Upper lobe of left lung (tissue), 6 donors: ENCODE results near the gene GLO1. TPM values are rescaled to one million over a fixed set of nuclear protein-coding genes. Genes with fewer than 3 reads are reported as not detected.

ENCODE experiments used
- ATAC-seq, 2 donors: fragments of 200-7000 bp; cut with Tn5 transposase; one replicate each; pipeline ENCODE4 v1.9.1; 2022; ENCODE audit warnings: mild to moderate bottlenecking in 2 of 2, moderate library complexity in 2 of 2; ENCODE audit not compliant: low FRiP score in 2 of 2
- DNase-seq, 2 donors: peaks; one replicate each; pipeline ENCODE4 v3.0.0-alpha.2; 2019 to 2020
- H3K27ac ChIP-seq, 4 donors: fragments of 200-600 bp; sonication (generic); one replicate each; pipeline ENCODE4 v1.5.1; 2016 to 2019
- H3K27me3 ChIP-seq, 4 donors: fragments of 200-600 bp; sonication (generic); one replicate each; pipeline ENCODE4 v1.5.1; 2017 to 2019
- H3K36me3 ChIP-seq, 4 donors: fragments of 200-600 bp; sonication (generic); one replicate each; pipeline ENCODE4 v1.5.1; 2016 to 2019
- H3K4me1 ChIP-seq, 4 donors: fragments of 200-600 bp; sonication (generic); one replicate each; pipeline ENCODE4 v1.5.1; 2018 to 2019
- H3K4me3 ChIP-seq, 4 donors: fragments of 200-600 bp; sonication (generic); one replicate each; pipeline ENCODE4 v1.5.1; 2017 to 2019; ENCODE audit warnings: mild to moderate bottlenecking in 2 of 4, moderate library complexity in 1 of 4
- H3K9me3 ChIP-seq, 4 donors: fragments of 200-600 bp; sonication (generic); one replicate each; pipeline ENCODE4 v1.5.1; 2018 to 2019
- CTCF ChIP-seq, 6 experiments: fragments of 450-650 bp in 4 of 6; fragments of 200-600 bp in 2 of 6; sonication (generic) in 2 of 6; IDR thresholded peaks; one replicate each; pipeline ENCODE4 v1.5.1; 2016 to 2019; ENCODE audit warnings: antibody characterized with exemption in 6 of 6
- EP300 ChIP-seq, 4 donors: sonication (generic); formaldehyde crosslinking; IDR thresholded peaks; one replicate each; pipeline ENCODE4 v1.5.1; 2017; ENCODE audit warnings: antibody characterized with exemption in 4 of 4, control low read depth in 2 of 4
- POLR2A ChIP-seq, 4 donors: fragments of 450-650 bp; IDR thresholded peaks; one replicate each; pipeline ENCODE4 v1.5.1; 2016 to 2017; ENCODE audit warnings: antibody characterized with exemption in 4 of 4, mild to moderate bottlenecking in 2 of 4
- POLR2AphosphoS5 ChIP-seq, 2 donors: sonication (generic); formaldehyde crosslinking; IDR thresholded peaks; one replicate each; pipeline ENCODE4 v1.5.1; 2017; ENCODE audit warnings: antibody characterized with exemption in 2 of 2
- WGBS, 2 donors: methylation state at CpG; one replicate each; pipeline ENCODE4 v1.1.5; 2017 to 2018; 5-methylcytosine and 5-hydroxymethylcytosine counted together
- total RNA-seq, 6 donors: library from RNA; depleted of rRNA in 4 of 6; stranded (reverse); fragments of >200 nt in 4 of 6; gene quantifications; one replicate each; pipeline versions ENCODE4 v1.1.0 to v1.2.1, GENCODE V29; 2016 to 2021
- donor health status: DM: no; HTN: no; CAD: no; lungs with moderate emphysema.
- donor health status: DM: no; HTN: yes; CAD: no; lungs with severe emphysema.

GLO1 gene
- total RNA-seq, 6 donors from 2014 or later, result 25.1 to 111 (median 74.6) TPM

DNA sequence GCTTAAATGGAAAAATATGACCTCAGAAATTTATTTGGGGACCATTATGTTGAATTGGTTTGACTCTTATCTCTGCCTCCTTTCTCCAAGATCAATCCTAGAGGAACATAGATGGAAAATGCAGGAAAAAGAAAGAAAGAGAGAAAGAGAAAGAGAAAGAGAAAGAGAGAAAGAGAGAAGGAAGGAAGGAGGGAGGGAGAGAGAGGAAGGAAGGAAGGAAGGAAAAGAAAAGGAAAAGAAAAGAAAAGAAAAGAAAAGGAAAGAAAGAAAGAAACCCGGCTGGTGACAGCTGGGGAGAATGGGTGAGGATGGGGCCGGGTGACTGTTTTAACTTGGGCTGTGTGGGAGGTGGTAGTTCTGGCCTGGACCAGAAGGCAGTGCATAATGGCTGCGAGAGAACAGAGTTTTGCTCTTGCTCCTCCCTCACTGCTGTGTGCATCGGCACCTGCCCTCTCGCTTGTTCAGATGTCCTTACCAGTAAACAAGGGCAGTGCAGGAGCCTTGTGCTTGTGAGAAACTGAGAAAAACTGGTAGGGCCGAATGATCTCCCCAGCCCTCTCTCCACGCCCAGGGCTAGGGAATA, 24.7 kb downstream of the GLO1 start:
- H3K36me3 ChIP-seq, result peaks cover 0 to 71% (median 12%) of the 10 kb centered on the region in 4 donors
- WGBS, 2 donors, result 92 to 93% methylated on average over 7 of the region's 7 CpGs
- ATAC-seq (no peak), DNase-seq (no peak)
- no peak overlapping the region for H3K4me3 ChIP-seq
- peak overlapping the region in 1 of 4 donors; percentile 18 for H3K27ac ChIP-seq
- no peak for TF ChIP-seq EP300 (IDR thresholded peaks at IDR 0.05)
- TF ChIP-seq POLR2A (IDR thresholded peaks at IDR 0.05), result no peak
- TF ChIP-seq CTCF (IDR thresholded peaks at IDR 0.05), result no peak
- TF ChIP-seq POLR2AphosphoS5 (IDR thresholded peaks at IDR 0.05), result no peak
- no peaks in the 10 kb centered on the region for H3K9me3 ChIP-seq
- peaks cover 3 to 35% (median 12%) of the 10 kb centered on the region in 4 donors for H3K4me1 ChIP-seq
- no peaks in the 10 kb centered on the region for H3K27me3 ChIP-seq

GRCh38 chr6:38676974-38677544, 25.9 kb downstream of the GLO1 start:
- Histone ChIP-seq H3K4me3 (no peak overlapping the region), H3K9me3 (no peaks in the 10 kb centered on the region), H3K36me3 (peaks cover 0 to 59% (median 7%) of the 10 kb centered on the region in 4 donors), H3K27ac (peak overlapping the region in 3 of 4 donors; percentile 30 to 50 (median 41)), H3K27me3 (no peaks in the 10 kb centered on the region), H3K4me1 (peaks cover 3 to 35% (median 13%) of the 10 kb centered on the region in 4 donors)
- WGBS, 2 donors, result 32 to 35% methylated on average over 1 of the region's 1 CpG
- ATAC-seq (no peak), DNase-seq (no peak)
- TF ChIP-seq EP300 (IDR thresholded peaks at IDR 0.05) (no peak), POLR2A (IDR thresholded peaks at IDR 0.05) (no peak), CTCF (IDR thresholded peaks at IDR 0.05) (no peak), POLR2AphosphoS5 (IDR thresholded peaks at IDR 0.05) (no peak)

GRCh38 chr6:38676236-38676973, 26.5 kb downstream of the GLO1 start:
- Histone ChIP-seq H3K36me3 (peaks cover 0 to 52% (median 4%) of the 10 kb centered on the region in 4 donors), H3K4me1 (peaks cover 3 to 35% (median 13%) of the 10 kb centered on the region in 4 donors), H3K4me3 (no peak overlapping the region), H3K27ac (peak overlapping the region in 3 of 4 donors; percentile 2 to 50 (median 30)), H3K27me3 (no peaks in the 10 kb centered on the region), H3K9me3 (no peaks in the 10 kb centered on the region)
- peak in 1 of 6 experiments; percentile 12 for TF ChIP-seq CTCF (IDR thresholded peaks at IDR 0.05)
- TF ChIP-seq POLR2AphosphoS5 (IDR thresholded peaks at IDR 0.05), result no peak
- no peak for TF ChIP-seq EP300 (IDR thresholded peaks at IDR 0.05)
- no peak for TF ChIP-seq POLR2A (IDR thresholded peaks at IDR 0.05)
- no peak for ATAC-seq
- no peak for DNase-seq
- WGBS, 2 donors, result 36 to 39% methylated on average over 2 of the region's 2 CpGs

- Histone ChIP-seq H3K9me3 (no peaks in the 10 kb centered on the region), H3K36me3 (peaks cover 0 to 39% (median 0%) of the 10 kb centered on the region in 4 donors), H3K4me1 (peaks cover 3 to 35% (median 13%) of the 10 kb centered on the region in 4 donors), H3K27me3 (no peaks in the 10 kb centered on the region), H3K27ac (no peak overlapping the region), H3K4me3 (no peak overlapping the region)
- WGBS, 2 donors, result 36 to 45% methylated on average over 9 of the region's 9 CpGs
- ATAC-seq (no peak), DNase-seq (no peak)
- TF ChIP-seq CTCF (IDR thresholded peaks at IDR 0.05), result no peak
- TF ChIP-seq POLR2AphosphoS5 (IDR thresholded peaks at IDR 0.05), result no peak
- TF ChIP-seq POLR2A (IDR thresholded peaks at IDR 0.05), result no peak
- TF ChIP-seq EP300 (IDR thresholded peaks at IDR 0.05), result no peak
Measured at GRCh38 chr6:38673397-38674165, 29.4 kb downstream of the GLO1 start.
